ENCODE measurements around the gene MCM5. TPM values are rescaled to one million over a fixed set of nuclear protein-coding genes. Genes with fewer than 3 reads are reported as not detected.

The MCM5 gene
- polyA plus RNA-seq, 4 donors = 59.0 to 87.2 (median 71.4) TPM

GRCh38 chr22:35399114-35399677, 744 bp upstream of the MCM5 start:
- DNase-seq (ENCODE audit: low read depth in 4 of 4, low spot score in 2 of 4) = no peak

GRCh38 chr22:35400501-35400790, 506 bp downstream of the MCM5 start:
- no peak for DNase-seq (ENCODE audit: low read depth in 4 of 4, low spot score in 2 of 4)

- no peak for DNase-seq (ENCODE audit: low read depth in 4 of 4, low spot score in 2 of 4)
Measured at GRCh38 chr22:35401863-35402262, 1.9 kb downstream of the MCM5 start.

GRCh38 chr22:35403356-35403755, 3.4 kb downstream of the MCM5 start:
- no peak for DNase-seq (ENCODE audit: low read depth in 4 of 4, low spot score in 2 of 4)

- no peak for DNase-seq (ENCODE audit: low read depth in 4 of 4, low spot score in 2 of 4)
Measured at GRCh38 chr22:35404176-35404575, 4.2 kb downstream of the MCM5 start.

- no peak for DNase-seq (ENCODE audit: low read depth in 4 of 4, low spot score in 2 of 4)
Measured at GRCh38 chr22:35406443-35406842, 6.5 kb downstream of the MCM5 start.

GRCh38 chr22:35407362-35407761, 7.4 kb downstream of the MCM5 start:
- DNase-seq (ENCODE audit: low read depth in 4 of 4, low spot score in 2 of 4) = no peak

- no peak for DNase-seq (ENCODE audit: low read depth in 4 of 4, low spot score in 2 of 4)
Measured at GRCh38 chr22:35409783-35410662, 10.1 kb downstream of the MCM5 start.

GRCh38 chr22:35410663-35411034, 10.7 kb downstream of the MCM5 start:
- no peak for DNase-seq (ENCODE audit: low read depth in 4 of 4, low spot score in 2 of 4)

- no peak for DNase-seq (ENCODE audit: low read depth in 4 of 4, low spot score in 2 of 4)
Measured at GRCh38 chr22:35411102-35411501, 11.2 kb downstream of the MCM5 start.

GRCh38 chr22:35413624-35414023, 13.7 kb downstream of the MCM5 start:
- no peak for DNase-seq (ENCODE audit: low read depth in 4 of 4, low spot score in 2 of 4)

GRCh38 chr22:35417606-35418005, 17.7 kb downstream of the MCM5 start:
- no peak for DNase-seq (ENCODE audit: low read depth in 4 of 4, low spot score in 2 of 4)

GRCh38 chr22:35418088-35418487, 18.1 kb downstream of the MCM5 start:
- DNase-seq (ENCODE audit: low read depth in 4 of 4, low spot score in 2 of 4) = no peak

GRCh38 chr22:35418731-35419130, 18.8 kb downstream of the MCM5 start:
- no peak for DNase-seq (ENCODE audit: low read depth in 4 of 4, low spot score in 2 of 4)

GRCh38 chr22:35419756-35420155, 19.8 kb downstream of the MCM5 start:
- no peak for DNase-seq (ENCODE audit: low read depth in 4 of 4, low spot score in 2 of 4)

GRCh38 chr22:35421121-35421520, 21.2 kb downstream of the MCM5 start:
- DNase-seq (ENCODE audit: low read depth in 4 of 4, low spot score in 2 of 4) = no peak

- DNase-seq (ENCODE audit: low read depth in 4 of 4, low spot score in 2 of 4) = no peak
Measured at GRCh38 chr22:35422145-35422544, 22.2 kb downstream of the MCM5 start.

GRCh38 chr22:35422936-35423335, 23.0 kb downstream of the MCM5 start:
- DNase-seq (ENCODE audit: low read depth in 4 of 4, low spot score in 2 of 4) = no peak

- no peak for DNase-seq (ENCODE audit: low read depth in 4 of 4, low spot score in 2 of 4)
Measured at GRCh38 chr22:35424081-35424480, 24.1 kb downstream of the MCM5 start.

GRCh38 chr22:35424761-35425160, 24.8 kb downstream of the MCM5 start:
- no peak for DNase-seq (ENCODE audit: low read depth in 4 of 4, low spot score in 2 of 4)

- no peak for DNase-seq (ENCODE audit: low read depth in 4 of 4, low spot score in 2 of 4)
Measured at GRCh38 chr22:35425546-35425945, 25.6 kb downstream of the MCM5 start.

GRCh38 chr22:35425971-35426800, 26.2 kb downstream of the MCM5 start:
- DNase-seq (ENCODE audit: low read depth in 4 of 4, low spot score in 2 of 4) = no peak

Measured in left renal cortex interstitium (tissue), 4 donors.